NCI-H2171 (cell line): ENCODE data around the gene MYOM3.
"Not testable (repeated sequence)": the region's sequence is repeated elsewhere in the genome, so short reads cannot be mapped to it uniquely, and the experiment has no call there.

Experiments
- DNase-seq: peaks from one replicate; lab custom pipeline; 2025; lab: John Stamatoyannopoulos, UW

MYOM3 gene

GRCh38 chr1:24030976-24031516 lies 80.9 kb downstream of the MYOM3 start:
- not testable (repeated sequence) for DNase-seq

GRCh38 chr1:24027838-24028468 lies 84.0 kb downstream of the MYOM3 start:
- DNase-seq = peak; percentile 5

GRCh38 chr1:24022581-24023361 lies 89.2 kb downstream of the MYOM3 start:
- DNase-seq = no peak

- no peak for DNase-seq
These were observed 90.3 kb downstream of the MYOM3 start for GRCh38 chr1:24021403-24022266.

GRCh38 chr1:24020470-24020869 lies 91.5 kb downstream of the MYOM3 start:
- DNase-seq = no peak

GRCh38 chr1:24020025-24020424 lies 91.9 kb downstream of the MYOM3 start:
- DNase-seq = no peak

GRCh38 chr1:24018611-24019580 lies 93.0 kb downstream of the MYOM3 start:
- no peak for DNase-seq

GRCh38 chr1:24015221-24016210 lies 96.4 kb downstream of the MYOM3 start:
- no peak for DNase-seq

- DNase-seq = not testable (repeated sequence)
These were observed 99.1 kb downstream of the MYOM3 start for GRCh38 chr1:24012878-24013277.

GRCh38 chr1:24010650-24011049 lies 101.3 kb downstream of the MYOM3 start:
- DNase-seq = no peak

- DNase-seq = no peak
These were observed 102.5 kb downstream of the MYOM3 start for GRCh38 chr1:24009406-24009805.

GRCh38 chr1:24008574-24009184 lies 103.3 kb downstream of the MYOM3 start:
- DNase-seq = peak; percentile 91

- DNase-seq = no peak
These were observed 104.9 kb downstream of the MYOM3 start for GRCh38 chr1:24007079-24007478.
